Measurements from ENCODE around the gene EFR3B. TPM values are rescaled to one million over a fixed set of nuclear protein-coding genes. Genes with fewer than 3 reads are reported as not detected.
"Not testable (repeated sequence)": the region's sequence is repeated elsewhere in the genome, so short reads cannot be mapped to it uniquely, and the experiment has no call there.

The EFR3B gene
- total and polyA plus RNA-seq, 8 donors = 0.23 to 1.0 (median 0.49) TPM

DNA sequence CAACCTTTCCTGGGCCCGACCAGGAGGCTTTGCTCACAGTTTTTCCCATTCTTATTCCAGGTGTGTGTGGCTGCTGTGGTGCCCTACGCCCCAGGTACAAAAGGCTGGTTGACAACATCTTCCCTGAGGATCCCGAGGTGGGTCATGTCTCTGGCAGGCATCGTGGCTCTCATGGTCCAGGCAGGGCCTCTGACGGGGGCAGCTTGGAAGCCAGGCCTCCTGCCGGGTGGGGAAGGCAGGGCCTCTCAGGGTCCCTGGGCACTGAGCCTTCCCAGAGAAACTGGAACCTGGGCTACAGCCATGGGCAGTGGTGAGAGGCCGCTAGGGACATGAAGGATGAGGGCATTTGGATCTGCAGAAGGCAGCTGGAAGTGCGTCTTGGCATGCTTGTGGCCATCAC, 49.4 kb downstream of the EFR3B start:
- Histone ChIP-seq H3K36me3 (no peaks in the 10 kb centered on the region), H3K27me3 (no peaks in the 10 kb centered on the region), H3K27ac (no peak overlapping the region), H3K4me3 (no peak overlapping the region), H3K9me3 (no peaks in the 10 kb centered on the region), H3K4me1 (no peaks in the 10 kb centered on the region)
- intact Hi-C loops (cut with DNase I) = no loop called here
- TF ChIP-seq, protein P1, sequence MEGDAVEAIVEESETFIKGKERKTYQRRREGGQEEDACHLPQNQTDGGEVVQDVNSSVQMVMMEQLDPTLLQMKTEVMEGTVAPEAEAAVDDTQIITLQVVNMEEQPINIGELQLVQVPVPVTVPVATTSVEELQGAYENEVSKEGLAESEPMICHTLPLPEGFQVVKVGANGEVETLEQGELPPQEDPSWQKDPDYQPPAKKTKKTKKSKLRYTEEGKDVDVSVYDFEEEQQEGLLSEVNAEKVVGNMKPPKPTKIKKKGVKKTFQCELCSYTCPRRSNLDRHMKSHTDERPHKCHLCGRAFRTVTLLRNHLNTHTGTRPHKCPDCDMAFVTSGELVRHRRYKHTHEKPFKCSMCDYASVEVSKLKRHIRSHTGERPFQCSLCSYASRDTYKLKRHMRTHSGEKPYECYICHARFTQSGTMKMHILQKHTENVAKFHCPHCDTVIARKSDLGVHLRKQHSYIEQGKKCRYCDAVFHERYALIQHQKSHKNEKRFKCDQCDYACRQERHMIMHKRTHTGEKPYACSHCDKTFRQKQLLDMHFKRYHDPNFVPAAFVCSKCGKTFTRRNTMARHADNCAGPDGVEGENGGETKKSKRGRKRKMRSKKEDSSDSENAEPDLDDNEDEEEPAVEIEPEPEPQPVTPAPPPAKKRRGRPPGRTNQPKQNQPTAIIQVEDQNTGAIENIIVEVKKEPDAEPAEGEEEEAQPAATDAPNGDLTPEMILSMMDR (IDR thresholded peaks at IDR 0.05) = no peak
- ATAC-seq = no peak
- FAIRE-seq = no peak
- no peak for DNase-seq
- WGBS, 2 donors = 81 to 88% methylated on average over 8 of the region's 8 CpGs

DNA sequence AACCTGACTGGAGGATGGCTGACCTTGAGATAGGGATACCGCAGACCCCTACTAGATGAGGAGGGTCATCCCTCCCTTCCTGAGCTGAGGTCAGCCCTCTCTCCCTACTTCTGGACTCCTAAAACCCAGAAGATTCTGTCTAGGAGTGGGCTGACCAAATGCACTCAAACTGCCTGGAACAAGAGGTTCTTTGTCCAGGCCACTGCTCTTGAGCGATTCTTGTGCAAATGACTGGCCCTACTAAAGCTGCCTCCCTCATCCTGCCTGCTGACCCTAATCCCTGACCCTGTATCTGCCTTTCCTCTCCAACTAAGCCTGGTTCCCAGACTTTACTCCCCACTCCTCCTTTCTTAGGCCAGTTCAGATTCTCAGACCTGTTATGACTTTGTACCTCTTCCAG, 56.2 kb downstream of the EFR3B start:
- Histone ChIP-seq H3K4me1 (no peaks in the 10 kb centered on the region), H3K27ac (no peak overlapping the region), H3K36me3 (no peaks in the 10 kb centered on the region), H3K4me3 (no peak overlapping the region), H3K27me3 (no peaks in the 10 kb centered on the region), H3K9me3 (no peaks in the 10 kb centered on the region)
- no peak for ATAC-seq
- intact Hi-C loops (cut with DNase I) = no loop called here
- FAIRE-seq = no peak
- WGBS, 2 donors = 79 to 81% methylated on average over 2 of the region's 2 CpGs
- DNase-seq = no peak
- TF ChIP-seq, protein P1 (IDR thresholded peaks at IDR 0.05) = no peak

DNA sequence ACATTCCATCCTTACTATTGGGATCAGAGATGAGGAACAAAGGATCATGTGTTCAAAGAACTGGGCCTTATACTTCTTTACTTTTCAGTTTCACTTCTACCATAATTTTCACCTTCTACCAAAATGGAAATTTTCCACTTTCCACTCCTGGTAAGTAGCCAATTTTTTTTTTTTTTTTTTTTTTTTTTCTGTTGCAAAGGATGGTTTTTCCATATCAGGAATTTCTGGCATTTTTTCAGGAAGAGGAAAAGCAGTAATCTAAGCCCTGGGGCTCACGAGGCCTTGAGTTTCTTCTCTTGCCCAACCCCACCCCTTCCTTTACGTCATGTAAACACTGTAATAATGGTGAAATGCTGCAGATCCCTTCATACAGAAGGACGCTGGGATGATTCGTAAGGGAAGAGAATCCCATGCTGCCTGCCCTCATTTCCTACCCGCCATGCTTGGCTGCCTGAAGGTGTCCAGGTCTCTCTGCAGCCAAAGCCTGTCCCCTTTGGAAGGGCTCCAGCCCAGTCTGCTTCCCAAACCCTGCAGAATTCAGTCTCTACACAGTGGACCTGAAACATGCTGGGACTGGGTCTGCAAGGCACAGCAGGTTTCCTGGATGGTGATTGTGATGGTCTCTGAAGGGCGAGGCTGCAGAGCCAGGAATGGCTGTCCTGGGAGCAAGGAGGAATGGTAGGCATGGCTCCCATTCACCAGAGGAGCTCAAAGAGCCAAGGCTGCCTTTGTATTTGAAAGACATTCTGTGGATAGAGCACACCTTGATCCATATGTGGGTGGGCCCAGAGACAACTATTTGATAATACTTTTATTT, 57.0 kb downstream of the EFR3B start:
- WGBS, 2 donors = 71 to 75% methylated on average over 6 of the region's 6 CpGs
- Histone ChIP-seq H3K27me3 (no peaks in the 10 kb centered on the region), H3K27ac (peak overlapping the region in 1 of 4 donors; percentile 47), H3K4me1 (no peaks in the 10 kb centered on the region), H3K4me3 (no peak overlapping the region), H3K36me3 (no peaks in the 10 kb centered on the region), H3K9me3 (no peaks in the 10 kb centered on the region)
- intact Hi-C loops (cut with DNase I) = no loop called here
- DNase-seq (no peak), FAIRE-seq (peak; percentile 37), ATAC-seq (peak in 3 of 4 donors; percentile 51 to 78 (median 52))
- TF ChIP-seq, protein P1 (IDR thresholded peaks at IDR 0.05) = no peak

DNA sequence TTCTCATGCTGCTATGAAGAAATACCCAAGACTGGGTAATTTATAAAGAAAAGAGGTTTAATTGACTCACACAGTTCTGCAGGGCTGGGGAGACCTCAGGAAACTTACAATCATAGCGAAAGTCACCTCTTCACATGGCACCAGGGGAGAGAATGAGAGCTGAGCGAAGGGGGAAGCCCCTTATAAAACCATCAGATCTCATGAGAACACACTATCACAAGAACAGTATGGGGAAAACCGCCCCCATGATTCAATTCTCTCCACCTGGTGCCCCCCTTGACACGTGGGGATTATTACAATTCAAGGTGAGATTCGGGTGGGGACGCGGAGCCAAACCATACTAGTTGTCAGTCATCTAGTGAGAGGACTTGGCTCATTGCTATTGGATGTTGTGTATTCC, 60.5 kb downstream of the EFR3B start:
- H3K4me3 ChIP-seq; H3K9me3 ChIP-seq; H3K36me3 ChIP-seq; H3K27me3 ChIP-seq; DNase-seq; FAIRE-seq; H3K27ac ChIP-seq; H3K4me1 ChIP-seq; ATAC-seq; intact Hi-C loops (cut with DNase I): not testable (repeated sequence)
- WGBS, 2 donors = 73 to 82% methylated on average over 7 of the region's 7 CpGs

DNA sequence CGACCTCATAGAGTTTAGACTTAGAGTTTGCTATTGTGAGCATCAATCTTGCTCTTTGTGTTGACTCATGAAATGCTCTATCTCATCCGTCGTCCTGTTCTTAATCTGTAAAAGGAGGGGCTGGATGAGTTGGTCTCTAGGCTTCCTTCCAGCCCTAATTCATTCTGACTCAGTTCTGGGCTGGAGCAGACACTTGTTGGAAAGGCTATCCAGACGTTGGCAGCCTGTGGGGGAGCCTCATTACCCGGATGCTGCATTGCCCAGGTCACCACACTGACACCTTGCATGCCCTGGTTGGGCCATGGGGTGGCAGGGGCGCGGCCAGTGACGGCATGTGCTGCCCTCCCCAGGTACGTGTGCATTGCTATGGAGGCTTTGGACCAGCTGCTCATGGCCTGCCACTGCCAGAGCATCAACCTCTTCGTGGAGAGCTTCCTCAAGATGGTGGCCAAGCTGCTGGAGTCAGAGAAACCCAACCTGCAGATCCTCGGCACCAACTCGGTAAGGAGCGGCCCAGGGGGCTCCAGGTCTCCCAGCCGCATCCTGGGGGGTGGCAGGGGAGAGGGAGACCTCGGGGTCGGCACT, 61.5 kb downstream of the EFR3B start:
- Histone ChIP-seq H3K27me3 (no peaks in the 10 kb centered on the region), H3K4me1 (no peaks in the 10 kb centered on the region), H3K9me3 (no peaks in the 10 kb centered on the region), H3K4me3 (no peak overlapping the region), H3K36me3 (no peaks in the 10 kb centered on the region), H3K27ac (no peak overlapping the region)
- DNase-seq (no peak), ATAC-seq (no peak), FAIRE-seq (no peak)
- TF ChIP-seq, protein P1 (IDR thresholded peaks at IDR 0.05) = no peak
- WGBS, 2 donors = 73 to 78% methylated on average over 16 of the region's 16 CpGs
- intact Hi-C loops (cut with DNase I) = no loop called here
